SK-N-SH treated with all-trans-retinoic acid at 6 μM for 48 hours (cell line): ENCODE results near the gene TMC4.

Source experiments
- ARNTL ChIP-seq: fragments of 450-650 bp; formaldehyde crosslinking; IDR thresholded peaks from 2 replicates; pipeline ENCODE4 v1.5.0; 2020; ENCODE audit warnings: low read depth, mild to moderate bottlenecking, moderate library complexity, borderline replicate concordance
- BACH2 ChIP-seq: fragments of 250-450 bp; sonication (Bioruptor Pico); IDR thresholded peaks from 2 replicates; pipeline ENCODE4 v1.9.0; 2021; ENCODE audit warnings: mild to moderate bottlenecking, borderline replicate concordance
- ESRRG ChIP-seq: fragments of 250-450 bp; sonication (Bioruptor Pico); IDR thresholded peaks from 2 replicates; pipeline ENCODE4 v1.6.1; 2021; ENCODE audit warnings: mild to moderate bottlenecking
- ISL1 ChIP-seq: fragments of 250-450 bp; sonication (Bioruptor Pico); IDR thresholded peaks from 2 replicates; pipeline ENCODE4 v2.1.2; 2022; ENCODE audit warnings: mild to moderate bottlenecking, moderate library complexity
- RARB ChIP-seq: fragments of 250-450 bp; sonication (Bioruptor Pico); IDR thresholded peaks from 2 replicates; pipeline ENCODE4 v1.8.0; 2021; ENCODE audit warnings: mild to moderate bottlenecking, moderate library complexity
- TCF4 ChIP-seq: fragments of 250-450 bp; sonication (Bioruptor Pico); IDR thresholded peaks from 2 replicates; pipeline ENCODE4 v1.8.0; 2021; ENCODE audit warnings: mild to moderate bottlenecking, moderate library complexity, borderline replicate concordance
- ZFP30 ChIP-seq: fragments of 450-650 bp; formaldehyde crosslinking; IDR thresholded peaks from 2 replicates; pipeline ENCODE4 v1.5.0; 2022; ENCODE audit warnings: mild to moderate bottlenecking, moderate library complexity
- ZNF565 ChIP-seq: fragments of 450-650 bp; formaldehyde crosslinking; conservative IDR thresholded peaks from 2 replicates; pipeline ENCODE4 v1.5.0; 2020; ENCODE audit warnings: low read depth, mild to moderate bottlenecking, moderate library complexity
- ZNF8 ChIP-seq: fragments of 450-650 bp; formaldehyde crosslinking; IDR thresholded peaks from 2 replicates; pipeline ENCODE4 v1.5.0; 2020; ENCODE audit warnings: mild to moderate bottlenecking, moderate library complexity
- TF ChIP-seq, protein P1 (sequence below): fragments of 250-450 bp; sonication (Bioruptor Pico); IDR thresholded peaks from 2 replicates; pipeline ENCODE4 v1.8.0; 2020; ENCODE audit warnings: mild to moderate bottlenecking, moderate library complexity, borderline replicate concordance
- TF ChIP-seq, protein P2 (sequence below): fragments of 250-450 bp; sonication (Bioruptor Pico); IDR thresholded peaks from 2 replicates; pipeline ENCODE4 v1.8.0; 2021; ENCODE audit warnings: low read depth, mild to moderate bottlenecking, moderate library complexity, borderline replicate concordance
- TF ChIP-seq, protein P3 (sequence below): fragments of 250-450 bp; sonication (Bioruptor Pico); IDR thresholded peaks from 2 replicates; pipeline ENCODE4 v1.5.1; 2020; ENCODE audit warnings: low read depth, mild to moderate bottlenecking, moderate library complexity
- TF ChIP-seq, protein P4 (sequence below): fragments of 250-450 bp; sonication (Bioruptor Pico); IDR thresholded peaks from 2 replicates; pipeline ENCODE4 v1.5.1; 2021; ENCODE audit warnings: mild to moderate bottlenecking, moderate library complexity
- TF ChIP-seq, protein P5 (sequence below): fragments of 250-450 bp; sonication (Bioruptor Pico); IDR thresholded peaks from 2 replicates; pipeline ENCODE4 v1.5.0; 2020; ENCODE audit warnings: mild to moderate bottlenecking, moderate library complexity

DNA sequence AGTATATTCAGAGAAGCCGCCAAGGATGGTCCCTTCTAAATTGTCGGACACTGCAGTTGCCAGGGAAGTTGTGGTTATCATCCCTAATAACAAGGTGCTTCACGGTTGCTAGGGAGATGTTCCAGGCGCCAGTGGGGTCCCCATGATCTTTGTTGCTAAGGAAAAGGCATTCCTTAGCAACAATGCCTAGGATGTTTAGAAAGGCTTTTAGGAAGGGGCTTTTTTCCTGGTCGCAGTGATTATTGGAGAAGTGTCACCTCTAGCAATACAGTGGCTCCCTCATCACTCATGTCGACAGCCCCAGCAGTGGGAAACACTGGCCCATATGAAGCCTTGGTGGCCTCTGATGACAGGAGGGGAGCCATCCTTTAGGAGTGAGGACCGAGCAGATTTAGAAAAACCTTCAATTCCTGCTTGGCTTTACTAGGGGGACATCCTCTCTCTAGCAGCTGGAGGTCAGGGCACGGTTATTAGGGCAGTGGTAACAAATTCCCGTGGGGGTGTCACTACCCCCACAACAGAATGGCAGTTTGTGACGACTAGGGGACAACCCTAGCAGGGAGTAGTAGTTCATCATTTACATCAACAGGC is 6.4 kb upstream of the TMC4 start:
- TF ChIP-seq RARB (CRISPR knock-in tag) = no peak
- TF ChIP-seq ARNTL = no peak
- TF ChIP-seq, protein P1, sequence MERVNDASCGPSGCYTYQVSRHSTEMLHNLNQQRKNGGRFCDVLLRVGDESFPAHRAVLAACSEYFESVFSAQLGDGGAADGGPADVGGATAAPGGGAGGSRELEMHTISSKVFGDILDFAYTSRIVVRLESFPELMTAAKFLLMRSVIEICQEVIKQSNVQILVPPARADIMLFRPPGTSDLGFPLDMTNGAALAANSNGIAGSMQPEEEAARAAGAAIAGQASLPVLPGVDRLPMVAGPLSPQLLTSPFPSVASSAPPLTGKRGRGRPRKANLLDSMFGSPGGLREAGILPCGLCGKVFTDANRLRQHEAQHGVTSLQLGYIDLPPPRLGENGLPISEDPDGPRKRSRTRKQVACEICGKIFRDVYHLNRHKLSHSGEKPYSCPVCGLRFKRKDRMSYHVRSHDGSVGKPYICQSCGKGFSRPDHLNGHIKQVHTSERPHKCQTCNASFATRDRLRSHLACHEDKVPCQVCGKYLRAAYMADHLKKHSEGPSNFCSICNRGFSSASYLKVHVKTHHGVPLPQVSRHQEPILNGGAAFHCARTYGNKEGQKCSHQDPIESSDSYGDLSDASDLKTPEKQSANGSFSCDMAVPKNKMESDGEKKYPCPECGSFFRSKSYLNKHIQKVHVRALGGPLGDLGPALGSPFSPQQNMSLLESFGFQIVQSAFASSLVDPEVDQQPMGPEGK (CRISPR knock-in tag) = no peak
- TF ChIP-seq, protein P2, sequence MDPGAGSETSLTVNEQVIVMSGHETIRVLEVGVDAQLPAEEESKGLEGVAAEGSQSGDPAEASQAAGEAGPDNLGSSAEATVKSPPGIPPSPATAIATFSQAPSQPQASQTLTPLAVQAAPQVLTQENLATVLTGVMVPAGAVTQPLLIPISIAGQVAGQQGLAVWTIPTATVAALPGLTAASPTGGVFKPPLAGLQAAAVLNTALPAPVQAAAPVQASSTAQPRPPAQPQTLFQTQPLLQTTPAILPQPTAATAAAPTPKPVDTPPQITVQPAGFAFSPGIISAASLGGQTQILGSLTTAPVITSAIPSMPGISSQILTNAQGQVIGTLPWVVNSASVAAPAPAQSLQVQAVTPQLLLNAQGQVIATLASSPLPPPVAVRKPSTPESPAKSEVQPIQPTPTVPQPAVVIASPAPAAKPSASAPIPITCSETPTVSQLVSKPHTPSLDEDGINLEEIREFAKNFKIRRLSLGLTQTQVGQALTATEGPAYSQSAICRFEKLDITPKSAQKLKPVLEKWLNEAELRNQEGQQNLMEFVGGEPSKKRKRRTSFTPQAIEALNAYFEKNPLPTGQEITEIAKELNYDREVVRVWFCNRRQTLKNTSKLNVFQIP (CRISPR knock-in tag) = no peak
- TF ChIP-seq TCF4 (CRISPR knock-in tag) = no peak
- no peak for TF ChIP-seq ZNF8 (CRISPR knock-in tag)
- TF ChIP-seq, protein P3, sequence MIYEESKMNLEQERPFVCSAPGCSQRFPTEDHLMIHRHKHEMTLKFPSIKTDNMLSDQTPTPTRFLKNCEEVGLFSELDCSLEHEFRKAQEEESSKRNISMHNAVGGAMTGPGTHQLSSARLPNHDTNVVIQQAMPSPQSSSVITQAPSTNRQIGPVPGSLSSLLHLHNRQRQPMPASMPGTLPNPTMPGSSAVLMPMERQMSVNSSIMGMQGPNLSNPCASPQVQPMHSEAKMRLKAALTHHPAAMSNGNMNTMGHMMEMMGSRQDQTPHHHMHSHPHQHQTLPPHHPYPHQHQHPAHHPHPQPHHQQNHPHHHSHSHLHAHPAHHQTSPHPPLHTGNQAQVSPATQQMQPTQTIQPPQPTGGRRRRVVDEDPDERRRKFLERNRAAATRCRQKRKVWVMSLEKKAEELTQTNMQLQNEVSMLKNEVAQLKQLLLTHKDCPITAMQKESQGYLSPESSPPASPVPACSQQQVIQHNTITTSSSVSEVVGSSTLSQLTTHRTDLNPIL = no peak
- TF ChIP-seq ZNF565 (CRISPR knock-in tag) = no peak
- TF ChIP-seq ISL1 (CRISPR knock-in tag) = no peak
- TF ChIP-seq, protein P4, sequence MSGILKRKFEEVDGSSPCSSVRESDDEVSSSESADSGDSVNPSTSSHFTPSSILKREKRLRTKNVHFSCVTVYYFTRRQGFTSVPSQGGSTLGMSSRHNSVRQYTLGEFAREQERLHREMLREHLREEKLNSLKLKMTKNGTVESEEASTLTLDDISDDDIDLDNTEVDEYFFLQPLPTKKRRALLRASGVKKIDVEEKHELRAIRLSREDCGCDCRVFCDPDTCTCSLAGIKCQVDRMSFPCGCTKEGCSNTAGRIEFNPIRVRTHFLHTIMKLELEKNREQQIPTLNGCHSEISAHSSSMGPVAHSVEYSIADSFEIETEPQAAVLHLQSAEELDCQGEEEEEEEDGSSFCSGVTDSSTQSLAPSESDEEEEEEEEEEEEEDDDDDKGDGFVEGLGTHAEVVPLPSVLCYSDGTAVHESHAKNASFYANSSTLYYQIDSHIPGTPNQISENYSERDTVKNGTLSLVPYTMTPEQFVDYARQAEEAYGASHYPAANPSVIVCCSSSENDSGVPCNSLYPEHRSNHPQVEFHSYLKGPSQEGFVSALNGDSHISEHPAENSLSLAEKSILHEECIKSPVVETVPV (CRISPR knock-in tag) = no peak
- TF ChIP-seq, protein P5, sequence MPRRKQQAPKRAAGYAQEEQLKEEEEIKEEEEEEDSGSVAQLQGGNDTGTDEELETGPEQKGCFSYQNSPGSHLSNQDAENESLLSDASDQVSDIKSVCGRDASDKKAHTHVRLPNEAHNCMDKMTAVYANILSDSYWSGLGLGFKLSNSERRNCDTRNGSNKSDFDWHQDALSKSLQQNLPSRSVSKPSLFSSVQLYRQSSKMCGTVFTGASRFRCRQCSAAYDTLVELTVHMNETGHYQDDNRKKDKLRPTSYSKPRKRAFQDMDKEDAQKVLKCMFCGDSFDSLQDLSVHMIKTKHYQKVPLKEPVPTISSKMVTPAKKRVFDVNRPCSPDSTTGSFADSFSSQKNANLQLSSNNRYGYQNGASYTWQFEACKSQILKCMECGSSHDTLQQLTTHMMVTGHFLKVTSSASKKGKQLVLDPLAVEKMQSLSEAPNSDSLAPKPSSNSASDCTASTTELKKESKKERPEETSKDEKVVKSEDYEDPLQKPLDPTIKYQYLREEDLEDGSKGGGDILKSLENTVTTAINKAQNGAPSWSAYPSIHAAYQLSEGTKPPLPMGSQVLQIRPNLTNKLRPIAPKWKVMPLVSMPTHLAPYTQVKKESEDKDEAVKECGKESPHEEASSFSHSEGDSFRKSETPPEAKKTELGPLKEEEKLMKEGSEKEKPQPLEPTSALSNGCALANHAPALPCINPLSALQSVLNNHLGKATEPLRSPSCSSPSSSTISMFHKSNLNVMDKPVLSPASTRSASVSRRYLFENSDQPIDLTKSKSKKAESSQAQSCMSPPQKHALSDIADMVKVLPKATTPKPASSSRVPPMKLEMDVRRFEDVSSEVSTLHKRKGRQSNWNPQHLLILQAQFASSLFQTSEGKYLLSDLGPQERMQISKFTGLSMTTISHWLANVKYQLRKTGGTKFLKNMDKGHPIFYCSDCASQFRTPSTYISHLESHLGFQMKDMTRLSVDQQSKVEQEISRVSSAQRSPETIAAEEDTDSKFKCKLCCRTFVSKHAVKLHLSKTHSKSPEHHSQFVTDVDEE = no peak
- no peak for TF ChIP-seq BACH2 (CRISPR knock-in tag)
- TF ChIP-seq ESRRG (CRISPR knock-in tag) = no peak
- TF ChIP-seq ZFP30 = no peak
